ENCODE data around the gene ANO6. TPM values are rescaled to one million over a fixed set of nuclear protein-coding genes. Genes with fewer than 3 reads are reported as not detected.
A peak's percentile ranks its signal among the peaks of the same experiment; 100 is the strongest.

Gene ANO6
- total and polyA plus RNA-seq, 8 donors = 4.4 to 78.8 (median 21.9) TPM

- WGBS, 5 donors = 16 to 25% (median 22%) methylated on average over 11 of the region's 11 CpGs
- peak overlapping the region; percentile 69 to 92 (median 76) for H3K4me3 ChIP-seq
- no peaks in the 10 kb centered on the region for H3K27me3 ChIP-seq
- intact Hi-C loops (cut with DNase I; ENCODE audit: low total_unique reads) = no loop called here
- peak in 1 of 2 donors; percentile 55 for DNase-seq
- no peak for TF ChIP-seq CTCF (IDR thresholded peaks at IDR 0.05)
- TF ChIP-seq POLR2AphosphoS5 (IDR thresholded peaks at IDR 0.05) = no peak
- TF ChIP-seq EP300 (IDR thresholded peaks at IDR 0.05) = no peak
- peaks cover 0 to 37% (median 20%) of the 10 kb centered on the region in 4 donors for H3K4me1 ChIP-seq
- H3K36me3 ChIP-seq = no peaks in the 10 kb centered on the region
- no peaks in the 10 kb centered on the region for H3K9me3 ChIP-seq
- peak overlapping the region; percentile 87 to 97 (median 93) for H3K27ac ChIP-seq
Measured at GRCh38 chr12:45214749-45215418, 1.0 kb upstream of the ANO6 start.

- H3K9me3 ChIP-seq = no peaks in the 10 kb centered on the region
- DNase-seq = peak; percentile 42 to 81
- H3K36me3 ChIP-seq = no peaks in the 10 kb centered on the region
- intact Hi-C loops (cut with DNase I; ENCODE audit: low total_unique reads) = no loop called here
- H3K27ac ChIP-seq = peak overlapping the region; percentile 87 to 97 (median 93)
- H3K4me1 ChIP-seq = peaks cover 0 to 46% (median 25%) of the 10 kb centered on the region in 4 donors
- TF ChIP-seq CTCF (IDR thresholded peaks at IDR 0.05) (peak in 4 of 7 experiments; percentile 5 to 34 (median 19)), EP300 (IDR thresholded peaks at IDR 0.05) (no peak), POLR2A (IDR thresholded peaks at IDR 0.05) (no peak), POLR2AphosphoS5 (IDR thresholded peaks at IDR 0.05) (no peak)
- no peaks in the 10 kb centered on the region for H3K27me3 ChIP-seq
- 0 to 1% (median 0%) methylated on average over 49 to 70 of the region's 70 CpGs for WGBS, 5 donors
- peak overlapping the region; percentile 69 to 92 (median 76) for H3K4me3 ChIP-seq
Measured at GRCh38 chr12:45216230-45216982, 511 bp downstream of the ANO6 start.

GRCh38 chr12:45216983-45217485 lies 1.1 kb downstream of the ANO6 start:
- H3K27me3 ChIP-seq = no peaks in the 10 kb centered on the region
- H3K4me1 ChIP-seq = peaks cover 0 to 46% (median 25%) of the 10 kb centered on the region in 4 donors
- no peaks in the 10 kb centered on the region for H3K36me3 ChIP-seq
- 6 to 9% (median 7%) methylated on average over 9 of the region's 9 CpGs for WGBS, 5 donors
- no peaks in the 10 kb centered on the region for H3K9me3 ChIP-seq
- no peak for DNase-seq
- intact Hi-C loops (cut with DNase I; ENCODE audit: low total_unique reads) = no loop called here
- peak overlapping the region; percentile 87 to 97 (median 93) for H3K27ac ChIP-seq
- H3K4me3 ChIP-seq = peak overlapping the region; percentile 69 to 92 (median 76)
- TF ChIP-seq CTCF (IDR thresholded peaks at IDR 0.05) (no peak), POLR2AphosphoS5 (IDR thresholded peaks at IDR 0.05) (no peak), POLR2A (IDR thresholded peaks at IDR 0.05) (no peak), EP300 (IDR thresholded peaks at IDR 0.05) (no peak)

- Histone ChIP-seq H3K9me3 (no peaks in the 10 kb centered on the region), H3K36me3 (no peaks in the 10 kb centered on the region), H3K4me3 (peak overlapping the region; percentile 69 to 92 (median 76)), H3K4me1 (peaks cover 0 to 46% (median 25%) of the 10 kb centered on the region in 4 donors), H3K27ac (peak overlapping the region in 4 of 5 donors; percentile 15 to 95 (median 91)), H3K27me3 (no peaks in the 10 kb centered on the region)
- TF ChIP-seq EP300 (IDR thresholded peaks at IDR 0.05) = no peak
- TF ChIP-seq POLR2AphosphoS5 (IDR thresholded peaks at IDR 0.05) = no peak
- TF ChIP-seq CTCF (IDR thresholded peaks at IDR 0.05) = no peak
- no peak for TF ChIP-seq POLR2A (IDR thresholded peaks at IDR 0.05)
- DNase-seq = no peak
- intact Hi-C loops (cut with DNase I; ENCODE audit: low total_unique reads) = no loop called here
- WGBS, 5 donors = 26 to 57% (median 48%) methylated on average over 2 of the region's 2 CpGs
Measured at GRCh38 chr12:45217846-45218245, 2.0 kb downstream of the ANO6 start.
